GM12872 (cell line): ENCODE results near the gene CNN2.

Source experiments
- CTCF ChIP-seq: IDR thresholded peaks from 3 replicates; pipeline ENCODE4 v1.5.1; 2011; ENCODE audit warnings: low read depth, mild to moderate bottlenecking, low read length, moderate library complexity; ENCODE audit not compliant: insufficient read depth

Gene CNN2

GRCh38 chr19:1085676-1086442 is 59.5 kb downstream of the CNN2 start:
- no peak for TF ChIP-seq CTCF

- no peak for TF ChIP-seq CTCF
Observed at GRCh38 chr19:1086613-1087012, 60.2 kb downstream of the CNN2 start.

DNA sequence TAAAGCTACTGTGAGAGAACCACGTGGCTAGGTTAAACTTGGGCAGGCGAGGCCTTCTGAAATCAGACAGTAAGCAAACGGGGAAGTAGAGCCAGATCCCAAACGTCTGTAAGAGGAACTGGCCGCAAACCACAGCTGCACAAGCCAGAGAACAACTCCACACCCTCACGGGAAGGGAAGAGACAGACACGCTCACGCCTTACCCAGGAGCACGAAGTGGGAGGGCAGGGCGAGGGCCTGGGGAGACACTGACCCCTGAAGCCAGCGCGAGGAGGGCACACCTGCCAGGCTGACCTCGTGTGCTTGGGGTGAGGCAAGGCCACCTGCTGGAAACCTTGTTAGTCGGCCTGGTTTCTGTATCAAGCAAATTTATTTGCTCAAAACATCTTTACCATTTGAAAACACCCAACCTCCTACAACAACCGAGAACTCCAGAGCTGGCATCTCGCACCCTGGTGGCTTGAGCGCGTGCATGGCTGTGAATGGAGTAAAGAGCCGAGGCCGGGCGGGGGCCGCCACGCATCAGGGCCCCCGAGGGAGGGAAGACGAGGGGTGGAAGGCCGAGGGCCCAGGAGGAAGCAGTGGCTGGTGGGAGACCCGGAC is 61.5 kb downstream of the CNN2 start:
- TF ChIP-seq CTCF: peak; percentile 39

DNA sequence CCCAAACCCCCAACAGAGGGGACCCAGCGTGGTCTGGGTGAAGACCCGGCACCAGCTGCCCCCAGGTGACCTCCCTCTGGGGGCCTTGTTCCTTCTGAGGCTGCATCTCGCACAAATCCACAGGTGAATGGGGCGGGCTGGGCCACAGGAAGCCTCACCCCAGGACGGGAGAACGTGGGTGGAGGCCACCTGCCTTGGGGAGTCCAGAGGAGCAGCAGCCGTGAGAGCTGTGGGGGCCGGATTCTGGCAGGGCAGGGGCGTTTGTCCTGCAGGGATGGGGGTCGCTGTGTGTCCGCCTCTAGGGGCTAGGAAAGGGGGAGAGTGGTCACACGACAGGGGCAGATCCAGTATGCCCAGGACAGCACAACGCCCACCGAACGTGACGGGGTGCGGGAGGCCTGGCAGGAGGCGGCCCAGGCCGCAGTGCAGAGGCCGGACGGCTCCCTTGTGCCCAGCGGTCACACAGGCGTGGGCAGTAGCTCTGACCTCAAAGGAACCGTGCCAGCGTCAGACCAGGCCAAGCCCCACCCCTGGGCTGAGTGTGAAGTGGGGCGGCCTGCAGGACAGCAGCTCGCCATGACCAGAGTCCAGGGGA is 62.1 kb downstream of the CNN2 start:
- no peak for TF ChIP-seq CTCF
